COR-L47 (cell line): ENCODE data around the gene FANCG.
A peak's percentile ranks its signal among the peaks of the same experiment; 100 is the strongest.

Source experiments
- DNase-seq: peaks from one replicate; lab custom pipeline; 2025; lab: John Stamatoyannopoulos, UW

Gene FANCG

DNA sequence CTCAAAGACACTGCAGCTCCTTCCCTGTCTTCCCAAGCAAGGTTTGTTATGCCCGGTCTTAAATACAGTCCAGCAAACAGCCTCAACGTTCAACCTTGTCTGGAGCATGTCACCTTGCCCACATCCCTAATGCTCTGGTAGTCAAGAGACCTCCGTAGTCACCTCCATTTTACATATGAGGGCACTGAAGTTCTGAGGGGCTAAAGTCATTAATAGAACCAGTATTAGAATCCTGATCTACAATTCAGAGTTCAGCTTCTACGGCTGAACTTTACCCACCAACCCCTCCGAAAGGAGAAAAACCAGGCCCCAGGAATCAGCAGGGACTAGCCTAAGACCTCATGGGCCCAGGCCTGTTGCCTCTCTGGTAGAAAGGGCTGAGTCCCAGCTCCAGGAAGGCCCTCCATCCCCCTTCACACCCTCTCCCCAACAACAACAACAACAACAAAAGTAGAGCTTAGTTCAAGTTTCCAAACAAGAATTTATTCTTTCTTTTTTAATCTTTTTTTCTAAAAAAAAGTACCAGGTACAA, 24.0 kb upstream of the FANCG start:
- DNase-seq: no peak

DNA sequence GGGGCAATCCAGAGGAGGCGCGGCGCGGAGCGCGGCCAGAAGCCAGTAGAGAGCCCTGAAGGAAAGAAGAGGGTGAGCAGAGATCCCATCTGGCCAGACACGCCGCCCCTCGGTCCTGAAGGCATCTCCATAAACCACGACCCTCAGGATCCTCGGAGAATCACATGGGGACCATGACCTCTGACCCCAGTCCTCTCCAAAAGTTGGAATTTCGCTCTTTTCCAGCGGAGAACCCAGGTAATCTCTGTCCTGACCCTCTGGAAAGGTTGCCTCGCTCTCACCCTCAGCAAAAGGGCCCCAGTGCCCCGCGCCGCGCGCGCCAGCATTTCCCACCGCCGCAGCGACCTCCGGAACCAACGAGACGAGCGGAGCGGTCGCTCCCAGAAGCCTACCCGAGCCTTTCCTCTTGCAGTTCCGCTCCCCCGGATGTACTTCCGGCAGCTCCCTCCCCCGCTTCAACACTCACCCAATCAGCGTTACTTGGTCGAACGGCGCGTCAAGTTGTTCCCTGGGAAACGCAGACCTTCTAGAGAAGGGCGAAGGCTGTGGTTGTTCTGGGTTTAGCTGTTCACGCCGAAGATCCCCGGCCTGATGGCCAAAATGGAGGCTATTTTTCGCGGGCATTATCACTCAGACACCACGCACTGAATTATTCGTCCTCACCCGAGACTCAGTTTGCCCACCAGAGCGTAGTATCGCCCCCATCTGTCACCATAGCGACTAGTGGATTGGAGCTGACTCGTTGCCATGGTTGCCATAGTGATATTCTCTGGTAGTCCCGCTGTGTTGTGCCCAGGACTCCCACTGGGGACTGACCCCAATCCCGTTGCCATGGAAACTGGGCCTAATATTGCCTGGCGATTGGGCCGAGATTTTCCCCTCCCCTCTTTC, 23.3 kb upstream of the FANCG start, which contains the start of gene STOML2:
STOML2 (minus strand) TSS at position 363 of the 891 bp plus-strand sequence; CDS start at position 326, 37 bp downstream.
- peak; percentile 97 for DNase-seq

DNA sequence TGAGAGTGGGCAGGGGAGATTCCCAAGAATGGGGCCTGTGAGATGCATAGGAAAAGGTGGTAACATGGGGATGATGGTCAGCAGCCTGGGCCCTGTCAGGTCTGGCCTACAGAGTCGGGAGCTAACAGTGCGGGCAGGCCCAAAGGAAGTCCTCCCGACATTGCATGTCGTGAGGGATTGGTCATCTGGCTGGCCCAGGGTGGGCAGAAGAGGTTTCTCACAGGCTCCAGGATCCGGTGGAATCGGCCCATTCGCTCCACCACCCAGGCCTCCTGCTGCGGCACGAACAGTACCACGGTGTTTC, 22.7 kb upstream of the FANCG start:
- DNase-seq: no peak

DNA sequence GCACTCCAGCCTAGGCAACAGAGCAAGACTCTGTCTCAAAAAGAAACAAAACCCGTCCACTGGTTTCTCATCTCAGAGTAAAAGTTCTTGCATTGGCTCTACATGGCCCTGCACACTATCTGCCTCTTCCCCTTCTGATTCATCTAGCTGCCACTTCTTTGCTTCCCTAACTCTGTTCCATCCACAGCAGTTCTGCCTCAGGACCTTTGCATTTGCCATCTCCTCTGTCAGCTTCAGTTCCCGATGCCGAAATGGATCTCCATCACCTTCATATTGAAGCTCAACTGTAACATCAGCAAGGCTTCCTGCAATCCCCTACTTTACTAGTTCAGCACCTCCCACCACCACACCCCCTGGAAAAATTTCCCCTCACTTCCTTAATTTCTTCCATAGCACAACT, 17.8 kb upstream of the FANCG start:
- no peak for DNase-seq

DNA sequence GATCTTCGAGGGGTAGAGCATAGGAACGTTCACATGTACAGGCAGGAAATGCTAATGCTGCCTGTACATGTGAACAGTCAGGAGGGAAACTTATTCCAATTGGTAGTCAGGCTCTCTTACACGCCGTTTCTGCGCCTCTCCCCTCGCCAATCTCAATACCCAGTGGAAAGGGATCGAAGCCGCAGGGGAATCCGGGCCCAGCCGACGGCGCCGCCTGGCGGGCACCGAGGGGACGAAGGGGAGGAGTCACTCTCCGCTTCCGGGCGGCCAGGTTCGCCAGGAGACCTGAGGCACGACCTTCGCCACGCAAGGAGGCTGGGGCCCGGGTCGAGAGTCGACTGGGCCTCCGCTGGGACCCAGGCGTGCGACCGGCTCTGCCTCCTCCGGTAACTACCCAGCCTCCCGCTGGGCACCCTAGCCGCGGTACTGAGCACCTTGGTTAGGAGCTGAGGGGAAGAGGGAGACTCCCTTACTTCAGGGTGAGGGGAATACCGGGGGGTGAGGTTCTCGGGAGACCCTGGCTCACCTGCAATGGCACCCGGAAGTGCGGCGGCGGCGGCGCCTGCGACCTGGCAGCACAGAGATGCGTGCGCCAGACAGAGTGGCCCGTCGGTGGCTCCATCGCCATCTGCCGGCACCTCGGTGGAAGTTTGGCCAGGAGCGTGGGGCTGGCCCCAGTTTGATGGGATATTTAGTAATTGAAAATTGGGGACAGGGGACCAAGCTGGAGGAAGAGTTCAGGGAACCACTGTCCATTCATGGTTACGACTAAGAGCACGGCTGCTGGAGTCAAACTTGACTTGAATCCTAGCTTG, 16.5 kb upstream of the FANCG start, which contains the start of gene PIGO:
PIGO (minus strand) TSS at position 557 of the 815 bp plus-strand sequence. CDS start 1,026 bp downstream, outside the sequence.
- peak; percentile 83 for DNase-seq

DNA sequence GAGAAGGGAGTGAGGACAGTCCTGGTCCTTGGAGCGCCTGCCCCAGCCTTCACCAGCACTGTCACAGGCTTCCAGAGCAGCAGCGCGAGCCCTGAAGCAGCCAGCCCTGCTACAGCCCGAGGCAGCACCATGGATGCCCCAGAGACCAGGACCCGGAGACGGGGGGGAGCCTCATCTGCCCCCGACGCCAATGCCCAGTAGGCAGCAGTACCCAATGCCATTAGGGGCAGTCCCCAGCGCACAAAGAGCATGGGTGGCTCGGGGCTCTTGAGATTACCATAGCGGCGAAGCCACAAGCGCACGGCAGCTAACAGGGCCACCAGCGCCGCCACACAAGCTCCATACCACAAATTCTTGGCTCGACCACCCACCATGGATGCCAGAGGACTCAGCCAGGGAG, 11.8 kb upstream of the FANCG start:
- DNase-seq: no peak

DNA sequence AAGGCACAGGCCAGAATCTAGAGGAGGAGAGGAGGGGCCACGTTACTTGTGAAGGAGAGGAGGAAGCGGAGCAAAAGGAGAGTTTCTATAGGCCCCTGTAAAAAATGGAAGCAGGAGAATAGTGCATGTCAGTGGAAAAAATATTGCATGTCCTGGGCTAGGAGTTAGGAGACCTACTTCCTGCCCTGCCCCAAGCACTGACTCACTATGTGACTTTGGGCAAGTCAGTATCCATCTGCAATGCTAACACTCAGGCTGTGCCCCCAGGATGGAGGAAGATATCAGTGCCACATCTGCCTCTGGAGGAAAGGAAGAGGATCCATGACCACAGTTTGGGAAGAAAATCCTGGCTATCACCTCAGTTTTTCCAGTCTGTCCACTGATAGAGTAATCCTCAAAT, 9.7 kb upstream of the FANCG start:
- DNase-seq: no peak

DNA sequence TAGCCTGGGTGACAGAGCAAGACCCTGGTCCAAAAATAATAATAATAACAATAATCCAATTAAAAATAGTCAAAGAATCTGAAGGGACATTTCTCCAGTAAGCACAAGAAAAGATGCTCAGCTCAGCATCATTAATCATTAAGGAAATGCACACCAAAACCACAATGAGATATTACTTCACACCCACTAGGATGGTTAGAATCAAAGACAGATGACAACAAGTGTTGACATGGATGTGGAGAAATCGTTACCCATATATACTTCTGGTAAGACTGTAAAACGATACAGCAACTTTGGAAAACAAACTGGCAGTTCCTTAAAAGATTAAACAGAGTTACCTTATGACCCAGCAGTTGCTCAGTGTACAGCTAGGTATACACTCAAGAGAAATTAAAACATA, 5.3 kb upstream of the FANCG start:
- no peak for DNase-seq

DNA sequence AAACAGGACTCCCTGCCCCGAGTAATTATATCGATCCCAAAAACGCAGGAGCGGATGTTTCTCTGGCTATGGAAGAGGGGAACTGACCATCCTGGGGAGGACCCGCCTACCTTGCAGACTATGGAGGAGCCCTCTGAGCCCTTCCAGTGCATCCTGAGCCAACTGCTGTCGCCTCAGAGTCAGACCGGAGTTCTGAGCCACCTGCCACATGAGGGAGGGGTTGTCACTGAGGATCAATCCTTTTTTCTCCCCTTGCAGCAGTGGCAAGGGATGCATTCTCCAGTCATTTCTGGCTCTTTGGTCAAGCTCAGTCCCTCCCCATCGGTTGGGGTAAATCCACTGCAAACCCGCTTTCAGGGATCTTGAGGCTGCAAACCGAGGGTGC, 709 bp downstream of the FANCG start:
- no peak for DNase-seq

DNA sequence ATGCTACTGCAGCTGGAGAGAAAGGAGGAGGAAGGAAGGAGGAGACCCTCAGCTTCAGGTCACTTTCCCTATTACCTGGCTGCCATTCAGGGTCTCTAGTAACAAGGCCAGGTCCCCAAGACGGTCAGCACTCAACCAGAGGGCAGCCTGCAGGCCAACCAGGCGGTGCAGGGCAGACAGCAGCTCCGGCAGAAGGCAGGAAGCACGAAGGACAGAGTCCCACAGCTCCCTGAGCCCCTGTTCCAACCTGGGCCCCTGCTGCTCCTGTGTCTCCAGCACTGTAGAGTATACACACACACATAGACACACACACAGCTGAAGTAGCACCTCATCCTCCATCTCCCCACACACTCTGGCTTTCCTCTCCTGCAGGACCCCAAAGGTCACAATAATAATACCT, 1.7 kb downstream of the FANCG start:
- DNase-seq: no peak

DNA sequence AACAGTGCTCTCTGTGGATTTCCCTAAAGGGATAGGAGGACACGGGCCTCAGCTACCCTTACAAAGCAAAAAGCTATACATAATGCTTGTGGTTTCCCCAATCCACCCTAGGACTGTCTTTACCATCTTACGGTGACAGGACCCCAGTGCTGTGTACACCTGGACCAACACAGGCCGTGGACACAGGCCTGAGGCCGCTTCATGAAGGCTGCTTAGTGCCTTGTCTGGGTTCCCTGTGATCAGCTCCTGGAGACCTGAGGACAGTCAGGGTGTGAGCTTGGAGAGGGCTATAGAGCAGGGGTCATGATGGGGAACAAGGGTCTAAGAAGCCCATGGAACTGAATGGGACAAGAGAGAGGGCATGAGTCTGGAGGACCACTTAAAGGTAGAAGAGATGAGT, 2.9 kb downstream of the FANCG start:
- DNase-seq: no peak

DNA sequence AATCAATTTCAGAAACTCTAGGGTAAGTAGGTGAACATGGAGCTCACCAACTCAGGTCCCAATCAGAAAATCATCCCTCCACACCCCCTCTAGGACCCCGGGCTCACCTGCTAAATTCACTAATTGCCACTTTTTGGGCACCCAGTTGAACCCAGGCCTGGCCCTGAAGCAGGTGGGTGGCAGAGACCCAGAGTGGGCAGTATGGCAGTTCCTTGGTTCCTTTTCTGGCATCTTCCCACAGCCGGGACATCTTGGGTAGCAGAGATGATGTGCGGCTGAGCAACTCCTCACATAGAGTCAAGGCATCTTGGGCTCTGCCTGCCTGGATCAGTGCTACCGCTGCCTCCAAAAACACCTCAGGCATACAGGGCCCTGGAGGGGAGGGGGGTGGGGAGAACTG, 4.4 kb downstream of the FANCG start:
- DNase-seq: no peak

DNA sequence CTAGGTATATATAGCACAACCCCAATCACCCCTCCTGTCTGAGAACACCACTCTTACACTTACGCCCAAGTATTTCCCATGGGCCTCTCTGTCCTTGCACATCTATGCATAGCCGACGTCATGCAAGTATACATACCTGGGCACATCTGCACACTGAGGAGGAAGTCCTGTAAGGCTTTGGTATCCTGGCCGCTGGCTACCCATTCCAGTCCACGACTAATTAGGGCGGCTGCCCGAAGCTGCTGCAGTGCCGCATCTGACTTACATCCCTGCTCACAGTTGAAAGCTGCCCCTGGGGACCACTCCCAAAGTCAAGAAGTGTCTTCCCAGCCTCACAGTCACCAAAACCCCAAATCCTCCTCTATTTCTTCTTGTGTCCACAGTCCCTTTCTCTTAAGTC, 5.0 kb downstream of the FANCG start:
- no peak for DNase-seq

DNA sequence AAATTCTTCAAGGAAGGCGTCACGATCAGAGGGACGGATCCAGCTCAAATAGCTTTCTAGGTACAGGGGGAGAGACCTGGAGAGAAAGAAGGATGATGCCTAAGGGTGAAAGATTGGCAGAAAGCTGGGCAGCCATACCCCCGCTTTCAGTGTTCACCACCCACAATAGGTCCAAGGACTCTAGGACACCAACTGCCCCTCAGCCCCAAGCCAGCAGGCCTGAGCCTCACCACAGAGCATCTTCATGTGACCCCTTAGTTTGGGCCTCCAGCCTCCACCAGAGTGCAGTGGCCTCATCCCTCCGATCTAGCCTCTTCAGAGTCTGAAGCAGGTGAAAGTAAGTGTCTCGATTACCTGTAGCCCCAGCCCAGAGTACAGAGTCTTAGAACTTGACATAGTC, 5.6 kb downstream of the FANCG start:
- no peak for DNase-seq

DNA sequence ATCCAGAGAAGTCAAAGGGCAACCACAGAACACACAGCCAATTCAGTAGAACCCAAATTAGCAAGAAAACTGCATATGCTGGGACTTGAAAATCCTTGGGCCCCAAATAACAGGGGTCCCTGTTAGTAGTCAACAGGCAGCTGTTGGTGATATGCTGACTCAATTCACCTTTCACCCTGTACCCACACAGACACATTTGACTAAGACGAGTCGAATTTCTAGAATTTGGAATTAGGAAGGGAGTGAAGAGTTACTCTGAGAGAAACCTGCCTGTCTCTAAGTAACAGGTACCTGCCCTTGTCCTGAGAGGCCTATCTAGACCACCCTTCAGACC, 6.5 kb downstream of the FANCG start:
- no peak for DNase-seq

DNA sequence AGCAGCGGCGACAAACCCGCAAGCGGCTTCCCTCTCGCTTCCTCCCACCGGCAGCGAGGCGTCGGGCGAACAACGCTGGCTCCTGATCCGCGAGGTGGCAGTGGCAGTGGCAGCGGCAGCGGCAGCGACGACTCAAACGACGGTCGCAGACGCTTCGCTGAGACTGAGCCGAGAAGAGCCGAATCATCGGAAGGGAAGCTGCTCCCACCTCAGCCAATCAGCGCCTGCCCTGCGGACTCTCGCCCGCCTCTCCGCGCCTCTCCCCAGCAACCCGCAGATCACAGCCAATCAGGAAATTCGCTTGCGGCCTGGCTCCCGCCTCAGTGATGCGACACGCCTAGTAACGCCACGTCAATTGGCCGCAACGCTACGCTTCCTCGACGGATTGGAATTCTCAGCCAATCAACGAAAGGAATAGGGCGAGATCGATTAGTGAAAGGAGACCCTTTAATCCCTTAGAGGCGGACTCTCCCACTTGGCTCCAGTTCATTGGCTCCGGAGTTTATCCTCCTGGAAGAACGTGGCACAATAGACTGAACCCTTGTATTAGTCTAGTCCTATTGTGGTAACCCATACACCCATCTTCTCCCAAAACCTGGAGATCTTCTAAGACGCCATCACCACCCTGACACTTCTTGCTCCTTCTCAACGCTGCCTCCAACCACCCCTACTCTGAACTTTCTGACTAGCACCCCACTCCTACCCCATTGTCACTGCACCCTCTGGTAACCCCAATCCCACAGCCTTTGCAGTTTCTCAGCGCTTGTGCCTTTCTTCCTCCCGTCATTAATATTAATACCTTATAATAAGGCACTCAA, 7.1 kb downstream of the FANCG start, which contains the start of gene VCP:
VCP (minus strand) TSS at position 165 of the 818 bp plus-strand sequence. CDS start 272 bp downstream, outside the sequence.
- peak; percentile 99 for DNase-seq

DNA sequence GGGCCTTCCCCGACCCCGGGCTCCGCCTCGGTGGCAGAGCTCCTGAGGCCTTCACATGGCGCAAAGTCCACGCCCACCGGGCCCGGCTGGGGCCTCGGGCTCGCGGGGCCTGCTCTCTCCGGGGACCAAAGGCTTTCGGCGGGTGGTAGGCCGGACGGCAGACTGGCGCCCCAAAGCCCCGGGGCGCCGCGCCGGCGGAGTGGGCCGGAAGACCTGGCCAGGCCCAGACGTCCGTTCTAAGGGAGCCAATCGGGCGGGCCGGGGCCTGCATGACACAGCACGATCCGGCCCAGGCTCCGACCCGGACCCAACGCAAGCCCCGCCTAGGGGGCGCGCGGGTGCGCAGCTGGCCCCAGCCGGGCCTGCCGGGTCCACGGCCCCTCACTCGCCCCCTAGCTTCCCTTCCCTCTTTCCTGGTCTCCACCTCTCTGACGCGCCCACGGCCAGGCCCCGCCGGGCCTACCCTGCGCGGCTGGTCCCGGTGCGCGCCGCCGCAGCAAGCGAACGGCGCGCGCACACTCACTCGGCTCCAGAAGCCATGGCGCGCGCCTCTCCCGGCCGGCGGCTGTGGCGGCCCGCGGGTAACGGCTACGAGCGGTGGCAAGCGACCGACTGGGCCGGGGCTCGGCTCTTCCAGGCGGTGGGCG, 7.8 kb downstream of the FANCG start:
- peak; percentile 78 for DNase-seq

DNA sequence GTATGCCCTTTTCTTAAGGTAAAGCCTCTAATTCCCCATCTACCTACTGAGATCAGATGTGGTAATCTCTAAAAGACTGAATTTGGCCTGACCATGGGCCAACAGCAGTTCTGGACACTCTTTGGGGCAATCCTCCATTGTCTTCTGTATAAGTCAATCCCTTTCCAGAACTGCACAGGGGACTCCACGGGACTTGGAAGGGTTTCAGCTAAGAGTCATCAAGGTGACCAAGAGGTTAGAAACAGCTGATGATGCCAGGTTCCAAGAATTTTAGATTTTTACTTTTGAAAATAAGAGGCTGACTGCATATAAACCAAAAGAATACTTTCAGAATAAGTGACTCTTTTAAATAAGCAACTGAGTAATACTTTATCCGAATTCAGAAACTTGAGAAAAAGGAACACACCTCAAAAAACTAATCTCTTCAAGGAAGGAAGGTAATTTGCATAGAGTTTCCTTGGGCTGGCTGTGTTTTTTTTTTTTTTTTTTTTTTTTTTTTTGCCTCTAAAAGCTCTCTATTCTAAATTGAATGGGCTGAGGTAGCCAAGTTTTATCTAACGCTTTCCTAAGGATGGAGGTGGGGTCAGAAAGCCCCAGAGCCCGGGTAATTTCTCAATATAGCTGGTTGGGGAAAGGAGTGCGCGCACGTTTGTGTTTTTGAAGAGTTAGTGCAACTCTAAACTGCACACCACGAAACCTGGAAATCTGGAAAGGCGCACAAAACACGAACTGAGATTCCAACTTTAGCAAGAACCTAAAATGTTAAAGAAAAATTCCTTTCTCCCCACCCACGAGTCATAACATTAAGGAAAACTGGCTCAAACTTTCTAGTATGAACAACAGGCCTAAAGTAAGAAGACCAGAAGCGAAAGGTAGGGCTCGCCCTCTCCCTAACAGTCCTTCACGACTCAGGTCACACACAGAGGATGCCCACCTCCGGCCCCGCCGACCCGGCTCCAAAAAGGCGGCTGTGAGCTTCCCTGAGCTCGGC, 8.6 kb downstream of the FANCG start:
- DNase-seq: no peak

DNA sequence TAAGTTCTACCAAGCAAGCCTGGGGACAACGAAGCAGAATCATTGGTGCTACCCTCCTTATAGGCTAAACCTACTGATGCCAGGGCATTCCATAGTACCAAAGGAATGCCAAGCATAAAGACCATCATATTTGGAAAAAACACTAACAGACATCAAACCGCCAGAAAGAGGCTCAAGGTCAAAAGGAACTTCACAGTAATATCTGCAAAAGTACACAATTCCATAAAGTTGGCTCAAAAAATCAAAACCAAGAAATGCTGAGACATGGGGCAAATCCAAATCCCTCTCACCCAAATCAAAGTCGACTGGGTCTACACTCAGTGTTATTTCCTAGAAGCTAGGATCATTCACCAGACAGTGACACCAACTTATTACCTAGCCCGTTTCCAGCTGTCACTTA, 10.7 kb downstream of the FANCG start:
- no peak for DNase-seq

DNA sequence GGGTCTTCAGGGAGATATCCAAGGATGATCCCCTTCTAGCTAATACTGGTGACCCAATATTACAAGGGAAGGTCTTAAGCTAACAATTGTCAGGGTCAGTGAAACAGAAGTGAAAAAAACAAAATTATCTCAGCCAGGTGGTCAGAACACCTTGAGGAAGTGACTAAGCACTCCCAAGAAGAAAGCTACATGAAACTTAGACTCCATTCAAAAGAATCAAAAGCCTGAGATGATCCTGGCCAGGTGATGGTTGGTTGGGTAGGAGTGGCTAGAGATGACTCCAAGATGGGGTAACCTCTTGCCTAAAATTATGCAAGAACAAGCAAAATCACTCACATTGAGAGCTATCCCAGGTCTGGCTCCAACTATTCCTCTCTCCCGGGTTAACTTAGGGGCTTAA, 12.7 kb downstream of the FANCG start:
- DNase-seq: no peak
